Spleen (tissue), 11 donors: ENCODE data around the gene CACNA1H. TPM values are rescaled to one million over a fixed set of nuclear protein-coding genes. Genes with fewer than 3 reads are reported as not detected.
"Not testable (repeated sequence)": the region's sequence is repeated elsewhere in the genome, so short reads cannot be mapped to it uniquely, and the experiment has no call there.

Source experiments
- DNase-seq: peaks from one replicate; pipeline ENCODE4 v3.0.0-alpha.2; 2020
- H3K27ac ChIP-seq, 8 donors: fragments of 200-600 bp; sonication (generic) in 7 of 8; 1 replicate in 4 of 8; 2 replicates in 4 of 8; pipeline versions ENCODE4 v1.5.0 to v1.8.0; 2016 to 2021; ENCODE audit warnings: inconsistent platforms in 4 of 8, mild to moderate bottlenecking in 4 of 8, moderate library complexity in 1 of 8
- H3K27me3 ChIP-seq, 7 donors: fragments of 200-600 bp; sonication (generic) in 6 of 7; replicated peaks in 1 of 7; 1 replicate in 4 of 7; 2 replicates in 3 of 7; pipeline versions ENCODE4 v1.5.0 to v1.8.0; 2016 to 2021; ENCODE audit warnings: inconsistent platforms in 3 of 7, mild to moderate bottlenecking in 1 of 7
- H3K36me3 ChIP-seq, 6 donors: fragments of 200-600 bp; sonication (generic) in 5 of 6; 1 replicate in 4 of 6; 2 replicates in 2 of 6; pipeline versions ENCODE4 v1.5.0 to v1.8.0; 2016 to 2021; ENCODE audit warnings: inconsistent platforms in 2 of 6
- H3K4me1 ChIP-seq, 6 donors: fragments of 200-600 bp; sonication (generic) in 5 of 6; 1 replicate in 3 of 6; 2 replicates in 3 of 6; pipeline versions ENCODE4 v1.5.0 to v1.8.0; 2016 to 2021; ENCODE audit warnings: inconsistent platforms in 3 of 6
- H3K4me3 ChIP-seq, 8 donors: fragments of 200-600 bp; sonication (generic) in 7 of 8; 1 replicate in 4 of 8; 2 replicates in 4 of 8; pipeline versions ENCODE4 v1.5.0 to v1.8.0; 2016 to 2021; ENCODE audit warnings: inconsistent platforms in 4 of 8, mild to moderate bottlenecking in 4 of 8, moderate library complexity in 2 of 8
- H3K9me3 ChIP-seq, 8 donors: fragments of 200-600 bp; sonication (generic) in 7 of 8; 1 replicate in 4 of 8; 2 replicates in 4 of 8; pipeline versions ENCODE4 v1.5.0 to v1.8.0; 2016 to 2021; ENCODE audit warnings: inconsistent platforms in 4 of 8
- CTCF ChIP-seq, 11 experiments: fragments of 200-600 bp in 7 of 11; fragments of 450-650 bp in 4 of 11; sonication (generic) in 4 of 11; IDR thresholded peaks in 8 of 11; conservative IDR thresholded peaks in 3 of 11; 1 replicate in 7 of 11; 2 replicates in 4 of 11; pipeline versions ENCODE4 v1.4.0 to v1.8.0; 2016 to 2021; ENCODE audit warnings: antibody characterized with exemption in 11 of 11, inconsistent platforms in 4 of 11, mild to moderate bottlenecking in 1 of 11
- POLR2A ChIP-seq, 3 donors: fragments of 450-650 bp; IDR thresholded peaks; one replicate each; pipeline ENCODE4 v1.5.1; 2017; ENCODE audit warnings: antibody characterized with exemption in 3 of 3, mild to moderate bottlenecking in 1 of 3
- POLR2AphosphoS5 ChIP-seq, 3 donors: sonication (generic); formaldehyde crosslinking; IDR thresholded peaks; one replicate each; pipeline ENCODE4 v1.5.1; 2017; ENCODE audit warnings: antibody characterized with exemption in 3 of 3
- WGBS, 5 donors: extraction: QIAGEN DNeasy Blood & Tissue Kit in 3 of 5; methylation state at CpG; one replicate each; pipeline versions ENCODE4 v1.1.5 to v1.1.7; 2013 to 2018; 5-methylcytosine and 5-hydroxymethylcytosine counted together
- intact Hi-C: fragments of 100-400 bp; cut with DNase I; formaldehyde crosslinking; loops from one replicate; pipeline ENCODE4 v1.15.0; 2023; ENCODE audit warnings: low total_unique reads
- polyA plus RNA-seq, 3 donors: library from polyadenylated mRNA; stranded (reverse); fragments of 200-250 nt; gene quantifications; one replicate each; pipeline ENCODE4 v1.2.1, GENCODE V29; 2013
- total RNA-seq, 7 donors: library from RNA; depleted of rRNA in 3 of 7; stranded (reverse); fragments of >200 nt in 3 of 7; fragmentation: NEBNext Ultra II Directional in 4 of 7; extraction: Animal tissue kit (Norgen Biotek cat#: 25700) in 4 of 7; gene quantifications; one replicate each; pipeline versions ENCODE4 v1.1.0 to v1.2.1, GENCODE V29; 2016 to 2021
- donor health status: healthy with polysubstance abuse.
- donor health status: DM: no; HTN: no; CAD: no; lungs with moderate emphysema.
- donor health status: DM: no; HTN: no; CAD: no.
- donor health status: Bipolar disorder and iron deficiency.
- donor health status: healthy.
- donor health status: DM: no; HTN: no; CAD: no.
- donor health status: DM: yes; HTN: yes; CAD: no.

The CACNA1H gene
- total and polyA plus RNA-seq, 10 donors: 0.33 to 2.1 (median 0.70) TPM

- DNase-seq: no peak
- 83 to 89% (median 85%) methylated on average over 16 to 26 of the region's 26 CpGs for WGBS, 5 donors
- no peaks in the 10 kb centered on the region for H3K36me3 ChIP-seq
- peaks cover 0 to 7% (median 0%) of the 10 kb centered on the region in 6 donors for H3K4me1 ChIP-seq
- H3K4me3 ChIP-seq: no peak overlapping the region
- TF ChIP-seq CTCF (IDR thresholded peaks at IDR 0.05 in 8 of 11, conservative IDR thresholded peaks at IDR 0.05 in 3 of 11) (no peak), POLR2A (IDR thresholded peaks at IDR 0.05) (no peak), POLR2AphosphoS5 (IDR thresholded peaks at IDR 0.05) (no peak)
- intact Hi-C loops: no loop called here
- peaks cover 0 to 3% (median 0%) of the 10 kb centered on the region in 8 donors for H3K9me3 ChIP-seq
- no peak overlapping the region for H3K27ac ChIP-seq
- H3K27me3 ChIP-seq: peaks cover 0 to 80% (median 23%) of the 10 kb centered on the region in 7 donors
These were observed 31.4 kb downstream of the CACNA1H start for GRCh38 chr16:1184156-1184868.

- TF ChIP-seq CTCF (IDR thresholded peaks at IDR 0.05 in 8 of 11, conservative IDR thresholded peaks at IDR 0.05 in 3 of 11) (no peak), POLR2AphosphoS5 (IDR thresholded peaks at IDR 0.05) (no peak), POLR2A (IDR thresholded peaks at IDR 0.05) (no peak)
- 93 to 97% (median 95%) methylated on average over 17 to 18 of the region's 18 CpGs for WGBS, 5 donors
- Histone ChIP-seq H3K4me3 (no peak overlapping the region), H3K36me3 (no peaks in the 10 kb centered on the region), H3K27ac (no peak overlapping the region), H3K9me3 (peaks cover 0 to 3% (median 0%) of the 10 kb centered on the region in 8 donors), H3K4me1 (peaks cover 0 to 7% (median 0%) of the 10 kb centered on the region in 6 donors), H3K27me3 (peaks cover 0 to 81% (median 23%) of the 10 kb centered on the region in 7 donors)
- no peak for DNase-seq
- intact Hi-C loops: no loop called here
These were observed 32.1 kb downstream of the CACNA1H start for GRCh38 chr16:1184980-1185379.

- H3K9me3 ChIP-seq, H3K4me3 ChIP-seq, H3K4me1 ChIP-seq, DNase-seq, intact Hi-C loops, H3K27ac ChIP-seq, H3K36me3 ChIP-seq: not testable (repeated sequence)
- H3K27me3 ChIP-seq: peaks cover 0 to 81% (median 21%) of the 10 kb centered on the region in 7 donors
- 83 to 92% (median 90%) methylated on average over 25 to 86 of the region's 86 CpGs for WGBS, 5 donors
These were observed 32.7 kb downstream of the CACNA1H start for GRCh38 chr16:1185460-1186207.

GRCh38 chr16:1188432-1189189, 35.7 kb downstream of the CACNA1H start:
- TF ChIP-seq POLR2A (IDR thresholded peaks at IDR 0.05) (no peak), CTCF (IDR thresholded peaks at IDR 0.05 in 8 of 11, conservative IDR thresholded peaks at IDR 0.05 in 3 of 11) (no peak)
- no peak for DNase-seq

More at GRCh38 chr16:1188432-1189189, 35.7 kb downstream of the CACNA1H start:
- WGBS, 5 donors: 11 to 47% (median 38%) methylated on average over 12 to 32 of the region's 32 CpGs
- no peak overlapping the region for H3K27ac ChIP-seq
- H3K36me3 ChIP-seq: no peaks in the 10 kb centered on the region
- intact Hi-C loops: no loop called here
- peaks cover 0 to 73% (median 8%) of the 10 kb centered on the region in 7 donors for H3K27me3 ChIP-seq
- H3K4me1 ChIP-seq: no peaks in the 10 kb centered on the region
- H3K4me3 ChIP-seq: no peak overlapping the region
- peaks cover 0 to 3% (median 0%) of the 10 kb centered on the region in 8 donors for H3K9me3 ChIP-seq
